IPS-20b (cell line): ENCODE results near the gene H2AZ2.
"Not testable (repeated sequence)": the region's sequence is repeated elsewhere in the genome, so short reads cannot be mapped to it uniquely, and the experiment has no call there.

Experiments used
- H3K27ac ChIP-seq: one replicate; pipeline ENCODE4 v1.5.1; 2013; ENCODE audit warnings: low read length
- H3K27me3 ChIP-seq: 2 replicates; pipeline ENCODE4 v1.6.1; 2013; ENCODE audit warnings: mild to moderate bottlenecking, low read length, inconsistent platforms; ENCODE audit not compliant: insufficient read depth
- H3K36me3 ChIP-seq: 2 replicates; pipeline ENCODE4 v1.6.1; 2013; ENCODE audit warnings: low read depth, mild to moderate bottlenecking, inconsistent platforms, low read length, moderate library complexity; ENCODE audit not compliant: insufficient read depth
- H3K4me1 ChIP-seq: 2 replicates; pipeline ENCODE4 v1.6.1; 2013; ENCODE audit warnings: mild to moderate bottlenecking, control low read depth, inconsistent platforms, low read length, moderate library complexity; ENCODE audit not compliant: insufficient read depth
- H3K4me3 ChIP-seq: 2 replicates; pipeline ENCODE4 v1.5.1; 2013; ENCODE audit warnings: mild to moderate bottlenecking, low read length, inconsistent platforms
- H3K9ac ChIP-seq: 2 replicates; pipeline ENCODE4 v1.6.1; 2013; ENCODE audit warnings: low read depth, mild to moderate bottlenecking, inconsistent platforms, low read length, moderate library complexity
- H3K9me3 ChIP-seq: 2 replicates; pipeline ENCODE4 v1.6.1; 2013; ENCODE audit warnings: mild to moderate bottlenecking, low read depth, low read length, inconsistent platforms; ENCODE audit not compliant: insufficient read depth

The H2AZ2 gene

DNA sequence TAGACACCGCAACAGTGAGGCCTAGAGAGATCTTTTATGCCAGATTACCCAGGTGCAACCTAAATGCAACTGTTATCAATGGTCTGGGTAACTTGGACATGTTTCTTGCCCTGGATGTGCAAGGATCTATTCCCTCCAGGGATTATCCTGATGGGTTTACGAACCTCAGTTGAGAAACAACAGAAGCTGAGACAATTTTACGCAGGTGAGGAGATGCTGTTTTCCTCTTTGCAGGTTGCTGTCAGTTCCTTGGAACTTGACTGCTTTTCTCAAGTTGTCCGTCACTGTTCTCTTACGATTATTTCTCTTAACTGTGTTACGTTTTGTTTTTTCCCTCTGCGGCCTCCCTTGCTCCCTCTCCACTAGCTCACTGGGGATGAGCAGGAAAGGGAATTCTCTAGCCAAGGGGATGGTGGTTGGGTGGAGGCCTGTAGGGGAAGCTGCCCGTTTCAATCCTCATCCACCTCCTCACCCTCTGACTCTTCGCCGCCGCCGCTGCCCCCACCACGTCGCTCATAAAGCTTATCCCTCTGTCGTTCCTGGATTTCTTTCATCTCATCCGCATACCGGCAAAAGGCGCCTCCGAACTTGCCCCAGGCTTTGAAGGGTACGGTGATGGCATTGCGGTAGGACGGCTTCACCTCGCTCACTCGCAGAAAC lies 36.2 kb upstream of the H2AZ2 start:
- Histone ChIP-seq H3K4me3 (peak overlapping the region; percentile 71), H3K9ac (peak overlapping the region; percentile 62; the same call in 1 of the 2 replicates), H3K36me3 (peaks cover 30% of the 10 kb centered on the region), H3K4me1 (peaks cover 14% of the 10 kb centered on the region), H3K9me3 (no peaks in the 10 kb centered on the region), H3K27ac (no peak overlapping the region), H3K27me3 (no peaks in the 10 kb centered on the region)

DNA sequence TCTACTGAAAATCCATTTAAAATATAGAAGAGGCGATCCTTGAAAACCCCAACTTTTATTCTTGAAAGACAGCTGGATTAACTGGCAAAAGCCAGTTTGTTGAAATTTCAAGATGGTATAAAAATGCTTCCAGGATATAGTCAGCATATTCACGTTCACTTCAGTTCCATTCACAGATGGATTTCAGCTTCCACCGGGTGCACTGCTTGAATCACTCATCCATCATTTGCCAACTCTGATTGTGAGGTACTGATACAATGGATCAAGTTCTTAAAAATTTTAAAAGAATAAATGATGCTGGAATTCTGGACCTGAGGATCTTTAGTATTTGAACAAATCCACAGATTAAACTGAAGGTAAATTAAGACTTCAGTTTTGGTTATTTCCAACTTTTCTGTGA lies 35.0 kb upstream of the H2AZ2 start:
- H3K4me1 ChIP-seq: peaks cover 14% of the 10 kb centered on the region
- H3K9me3 ChIP-seq: no peaks in the 10 kb centered on the region
- H3K4me3 ChIP-seq: peak overlapping the region; percentile 71
- H3K9ac ChIP-seq: peak overlapping the region; percentile 62; the same call in 1 of the 2 replicates
- H3K36me3 ChIP-seq: peaks cover 30% of the 10 kb centered on the region
- no peaks in the 10 kb centered on the region for H3K27me3 ChIP-seq
- H3K27ac ChIP-seq: no peak overlapping the region

DNA sequence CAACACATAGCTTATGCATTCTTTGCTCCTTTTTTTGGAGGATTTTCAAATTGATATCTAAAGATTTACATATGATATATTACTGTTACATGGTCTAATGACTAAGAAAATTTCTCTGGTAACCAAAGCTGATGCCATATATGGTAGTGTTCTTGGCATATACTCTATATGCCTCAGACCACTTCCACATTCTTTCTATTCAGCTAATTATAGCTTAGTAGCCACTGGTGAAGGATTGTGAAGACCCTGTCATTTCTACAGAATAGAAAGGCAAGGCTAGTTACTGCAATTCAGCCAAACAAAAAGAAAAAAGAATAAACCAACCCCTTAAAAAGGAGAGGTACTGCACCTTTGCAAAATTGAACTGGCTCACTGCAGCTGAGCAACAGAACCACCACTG lies 33.7 kb upstream of the H2AZ2 start:
- H3K9ac ChIP-seq: peak overlapping the region; percentile 43; the same call in 1 of the 2 replicates
- H3K4me3 ChIP-seq: peak overlapping the region; percentile 71
- peaks cover 30% of the 10 kb centered on the region for H3K36me3 ChIP-seq
- no peak overlapping the region for H3K27ac ChIP-seq
- H3K27me3 ChIP-seq: no peaks in the 10 kb centered on the region
- no peaks in the 10 kb centered on the region for H3K9me3 ChIP-seq
- H3K4me1 ChIP-seq: peaks cover 14% of the 10 kb centered on the region

DNA sequence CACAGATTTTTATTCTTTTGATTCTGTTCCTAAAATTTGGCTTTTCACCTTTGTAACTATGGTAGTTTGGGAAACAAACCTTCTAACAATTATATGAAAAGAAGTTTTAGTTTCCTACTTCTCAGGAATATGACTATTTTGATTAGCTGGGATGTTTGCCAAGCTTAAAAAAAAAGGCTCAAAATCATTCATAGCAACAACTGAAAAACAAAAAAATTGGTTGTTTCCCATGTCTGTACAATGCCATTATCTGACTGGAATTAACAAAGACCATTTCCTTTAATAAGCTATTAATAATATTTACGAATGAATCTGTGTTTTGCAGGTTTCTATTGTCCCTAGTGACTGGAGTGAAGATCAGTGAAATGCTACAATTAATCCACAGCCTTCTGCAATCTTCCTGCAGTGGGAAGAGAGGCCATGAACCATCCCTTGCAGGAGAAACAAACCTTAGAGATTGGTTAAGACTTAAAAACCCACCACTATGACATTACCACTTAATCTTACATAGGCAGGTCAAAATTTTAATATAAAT lies 33.2 kb upstream of the H2AZ2 start:
- Histone ChIP-seq H3K9me3 (no peaks in the 10 kb centered on the region), H3K9ac (peak overlapping the region; percentile 43; the same call in 1 of the 2 replicates), H3K4me3 (peak overlapping the region; percentile 71), H3K27ac (no peak overlapping the region), H3K4me1 (peaks cover 14% of the 10 kb centered on the region), H3K27me3 (no peaks in the 10 kb centered on the region), H3K36me3 (peaks cover 30% of the 10 kb centered on the region)

DNA sequence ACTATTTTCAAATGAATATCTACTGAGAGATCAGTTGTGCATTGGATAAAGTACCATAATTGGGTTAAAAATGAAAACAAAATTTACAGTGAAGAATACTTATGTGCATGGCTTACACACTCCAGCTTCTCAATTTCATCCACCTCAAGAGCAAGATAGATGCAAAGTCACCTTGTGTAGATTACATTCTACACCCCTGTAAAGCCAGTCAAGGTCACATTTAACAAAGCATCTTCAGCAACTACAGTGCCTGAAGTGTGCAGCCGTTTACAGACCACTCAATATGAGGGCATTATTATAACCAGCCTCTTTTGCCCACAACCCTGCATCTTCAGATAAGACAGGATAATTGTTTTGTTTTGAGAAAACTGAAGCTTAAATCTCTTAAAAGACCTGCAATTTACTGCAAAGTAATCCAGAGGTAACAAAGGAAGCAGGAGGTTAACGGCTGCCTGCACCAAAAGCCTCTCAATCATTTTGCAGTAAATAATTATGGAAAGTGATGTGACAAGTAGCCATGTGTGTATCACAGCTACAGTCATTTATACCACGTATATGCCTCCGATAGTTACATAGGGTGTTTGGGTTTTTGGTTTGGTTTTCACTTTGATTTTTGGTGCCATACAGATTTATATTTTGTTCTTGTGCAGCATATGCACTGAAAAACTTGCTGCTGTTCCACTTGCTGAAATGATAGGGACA lies 32.6 kb upstream of the H2AZ2 start:
- no peaks in the 10 kb centered on the region for H3K9me3 ChIP-seq
- H3K9ac ChIP-seq: peak overlapping the region; percentile 43; the same call in 1 of the 2 replicates
- H3K36me3 ChIP-seq: peaks cover 30% of the 10 kb centered on the region
- H3K4me1 ChIP-seq: peaks cover 14% of the 10 kb centered on the region
- H3K4me3 ChIP-seq: peak overlapping the region; percentile 71
- no peaks in the 10 kb centered on the region for H3K27me3 ChIP-seq
- no peak overlapping the region for H3K27ac ChIP-seq

DNA sequence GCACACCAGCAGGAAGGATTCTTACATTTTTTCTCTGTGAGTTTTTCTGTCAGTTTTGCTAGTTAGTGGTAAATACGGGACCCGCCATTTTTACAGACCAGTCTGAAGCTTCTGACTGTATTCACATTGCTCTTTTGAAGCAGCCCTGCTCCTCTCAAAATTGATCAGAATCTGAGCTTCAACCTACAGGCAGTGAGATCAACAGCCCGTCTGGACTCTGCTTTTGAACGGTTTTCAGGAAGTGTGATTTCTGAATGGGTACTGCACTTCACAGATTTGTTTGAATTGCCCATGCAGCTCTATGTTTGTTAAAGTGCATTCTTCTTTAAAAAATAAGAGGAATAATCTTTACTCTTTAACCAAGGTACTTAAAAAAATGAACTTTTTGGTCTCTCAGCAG lies 28.5 kb upstream of the H2AZ2 start:
- H3K9ac ChIP-seq: no peak overlapping the region
- H3K36me3 ChIP-seq: peaks cover 10% of the 10 kb centered on the region; the same call in 1 of the 2 replicates
- H3K27ac ChIP-seq: no peak overlapping the region
- H3K27me3 ChIP-seq: no peaks in the 10 kb centered on the region
- H3K4me1 ChIP-seq: no peaks in the 10 kb centered on the region
- H3K9me3 ChIP-seq: peaks cover 8% of the 10 kb centered on the region
- no peak overlapping the region for H3K4me3 ChIP-seq

DNA sequence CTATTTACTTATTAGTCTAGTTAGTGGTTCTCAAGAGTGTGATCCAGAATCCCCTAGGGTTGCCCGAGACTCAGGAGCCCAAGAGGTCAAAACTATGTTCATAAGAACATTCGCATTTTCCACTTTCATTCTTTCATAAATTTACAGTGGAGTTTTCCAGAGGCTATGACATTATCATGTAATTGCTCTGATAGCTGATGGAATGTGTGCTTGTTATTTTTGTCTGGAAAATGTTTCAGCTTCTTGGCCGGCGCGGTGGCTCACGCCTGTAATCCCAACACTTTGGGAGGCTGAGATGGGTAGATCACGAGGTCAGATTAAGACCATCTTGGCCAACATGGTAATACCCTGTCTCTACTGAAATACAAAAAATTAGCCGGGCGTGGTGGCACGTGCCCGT lies 27.4 kb upstream of the H2AZ2 start:
- no peak overlapping the region for H3K4me3 ChIP-seq
- no peak overlapping the region for H3K9ac ChIP-seq
- no peak overlapping the region for H3K27ac ChIP-seq
- H3K27me3 ChIP-seq: no peaks in the 10 kb centered on the region
- peaks cover under 1% of the 10 kb centered on the region; the same call in 1 of the 2 replicates for H3K36me3 ChIP-seq
- H3K9me3 ChIP-seq: peaks cover 8% of the 10 kb centered on the region
- H3K4me1 ChIP-seq: no peaks in the 10 kb centered on the region

DNA sequence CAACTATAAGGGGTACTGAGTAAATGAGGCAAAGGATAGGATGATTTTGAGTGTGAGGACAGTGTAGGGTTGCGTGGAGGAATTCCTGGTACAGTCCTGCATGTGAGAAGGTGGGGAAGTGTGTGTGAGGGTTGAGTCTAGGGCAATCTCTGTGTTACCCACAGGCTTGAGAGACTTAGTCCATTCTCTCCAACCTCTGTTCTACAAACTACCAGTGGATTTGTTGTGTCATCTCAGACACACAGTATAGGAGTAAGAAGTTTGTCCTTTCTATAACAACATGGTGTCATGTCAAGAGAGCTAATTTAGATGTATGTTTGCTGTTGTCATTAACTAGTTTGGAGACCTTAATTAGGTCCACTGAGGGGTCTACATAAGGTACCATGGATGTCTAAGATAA lies 24.9 kb upstream of the H2AZ2 start:
- H3K27me3 ChIP-seq: no peaks in the 10 kb centered on the region
- H3K9me3 ChIP-seq: peaks cover 12% of the 10 kb centered on the region
- H3K4me3 ChIP-seq: no peak overlapping the region
- H3K9ac ChIP-seq: no peak overlapping the region
- H3K27ac ChIP-seq: no peak overlapping the region
- no peaks in the 10 kb centered on the region for H3K36me3 ChIP-seq
- no peaks in the 10 kb centered on the region for H3K4me1 ChIP-seq

DNA sequence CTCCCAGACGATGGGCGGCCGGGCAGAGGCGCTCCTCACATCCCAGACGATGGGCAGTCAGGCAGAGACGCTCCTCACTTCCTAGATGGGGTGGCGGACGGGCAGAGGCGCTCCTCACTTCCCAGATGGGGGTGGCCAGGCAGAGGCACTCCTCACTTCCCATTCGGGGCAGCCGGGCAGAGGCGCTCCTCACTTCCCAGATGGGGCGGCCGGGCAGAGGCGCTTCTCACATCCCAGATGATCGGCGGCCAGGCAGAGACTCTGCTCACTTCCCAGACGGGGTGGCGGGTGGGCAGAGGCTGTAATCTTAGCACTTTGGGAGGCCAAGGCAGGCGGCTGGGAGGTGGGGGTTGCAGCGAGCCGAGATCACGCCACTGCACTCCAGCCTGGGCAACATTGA lies 24.0 kb upstream of the H2AZ2 start:
- peaks cover 12% of the 10 kb centered on the region for H3K9me3 ChIP-seq
- not testable (repeated sequence) for H3K36me3 ChIP-seq, H3K27me3 ChIP-seq, H3K27ac ChIP-seq, H3K4me1 ChIP-seq, H3K9ac ChIP-seq, H3K4me3 ChIP-seq

DNA sequence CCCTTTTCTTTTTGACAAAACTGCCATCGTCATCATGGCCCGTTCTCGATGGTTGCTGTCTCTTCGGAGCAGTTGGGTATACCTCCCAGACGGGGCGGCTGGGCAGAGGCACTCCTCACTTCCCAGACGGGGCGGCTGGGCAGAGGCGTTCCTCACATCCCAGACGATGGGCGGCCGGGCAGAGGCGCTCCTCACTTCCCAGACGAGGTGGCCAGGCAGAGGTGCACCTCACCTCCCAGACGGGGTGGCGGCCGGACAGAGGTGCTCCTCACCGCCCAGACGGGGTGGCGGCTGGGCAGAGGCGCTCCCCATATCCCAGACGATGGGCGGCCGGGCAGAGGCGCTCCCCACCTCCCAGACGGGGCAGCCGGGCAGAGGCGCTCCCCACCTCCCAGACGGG lies 22.9 kb upstream of the H2AZ2 start:
- H3K27me3 ChIP-seq, H3K9ac ChIP-seq, H3K36me3 ChIP-seq, H3K4me3 ChIP-seq, H3K4me1 ChIP-seq, H3K27ac ChIP-seq: not testable (repeated sequence)
- peaks cover 12% of the 10 kb centered on the region for H3K9me3 ChIP-seq

DNA sequence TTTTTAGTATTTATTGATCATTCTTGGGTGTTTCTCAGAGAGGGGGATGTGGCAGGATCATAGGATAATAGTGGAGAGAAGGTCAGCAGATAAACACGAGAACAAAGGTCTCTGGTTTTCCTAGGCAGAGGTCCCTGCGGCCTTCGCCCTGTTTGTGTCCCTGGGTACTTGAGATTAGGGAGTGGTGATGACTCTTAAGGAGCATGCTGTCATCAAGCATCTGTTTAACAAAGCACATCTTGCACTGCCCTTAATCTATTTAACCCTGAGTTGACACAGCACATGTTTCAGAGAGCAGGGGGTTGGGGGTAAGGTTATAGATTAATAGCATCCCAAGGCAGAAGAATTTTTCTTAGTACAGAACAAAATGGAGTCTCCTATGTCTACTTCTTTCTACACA lies 22.4 kb upstream of the H2AZ2 start:
- H3K4me1 ChIP-seq, H3K9ac ChIP-seq, H3K27ac ChIP-seq, H3K4me3 ChIP-seq, H3K36me3 ChIP-seq, H3K27me3 ChIP-seq: not testable (repeated sequence)
- peaks cover 12% of the 10 kb centered on the region for H3K9me3 ChIP-seq
